ENCODE results near the gene ZFYVE16. TPM values are rescaled to one million over a fixed set of nuclear protein-coding genes. Genes with fewer than 3 reads are reported as not detected.

ZFYVE16 gene
- total RNA-seq, 2 donors from 2014 or later, result 8.4 to 9.2 TPM

- DNase-seq (no peak), ATAC-seq (no peak)
- H3K9me3 ChIP-seq (ENCODE audit: control insufficient read depth, low read length, poor library complexity, severe bottlenecking), result no peaks in the 10 kb centered on the region
- H3K4me1 Mint-ChIP-seq, result peaks cover 2% of the 10 kb centered on the region
- no peak overlapping the region for H3K27ac Mint-ChIP-seq
- H3K27me3 Mint-ChIP-seq, result peaks cover 8% of the 10 kb centered on the region
- H3K4me3 Mint-ChIP-seq, result no peak overlapping the region
- peaks cover 2% of the 10 kb centered on the region for H3K36me3 Mint-ChIP-seq (ENCODE audit: low read depth)
Observed at GRCh38 chr5:80509362-80509761, 101.5 kb downstream of the ZFYVE16 start.

GRCh38 chr5:80516826-80517225, 109.0 kb downstream of the ZFYVE16 start:
- H3K4me1 Mint-ChIP-seq, result no peaks in the 10 kb centered on the region
- H3K4me3 Mint-ChIP-seq, result no peak overlapping the region
- DNase-seq (no peak), ATAC-seq (no peak)
- H3K9me3 ChIP-seq (ENCODE audit: control insufficient read depth, low read length, poor library complexity, severe bottlenecking), result no peaks in the 10 kb centered on the region
- H3K27ac Mint-ChIP-seq, result no peak overlapping the region
- H3K36me3 Mint-ChIP-seq (ENCODE audit: low read depth), result peaks cover under 1% of the 10 kb centered on the region
- peaks cover 4% of the 10 kb centered on the region for H3K27me3 Mint-ChIP-seq

Other genes starting within 250 kb of the ZFYVE16 start
- 100 to 1,000 TPM; 118 to 119 TPM for gene SERINC5, start 152.0 kb upstream of the ZFYVE16 start, total RNA-seq
- not detected for gene SPZ1, start 88.1 kb upstream of the ZFYVE16 start, total RNA-seq
- gene FAM151B, start 80.0 kb downstream of the ZFYVE16 start, total RNA-seq, result under 1 TPM in 1 of 2 donors, not detected in 1; 0.32 TPM
- not detected for gene ANKRD34B, start 162.2 kb downstream of the ZFYVE16 start, total RNA-seq
- 10 to 100 TPM; 12.6 to 17.2 TPM for gene MSH3, start 246.6 kb downstream of the ZFYVE16 start, total RNA-seq
- gene DHFR, start 246.9 kb downstream of the ZFYVE16 start, total RNA-seq, result 1 to 10 TPM; 5.7 to 8.3 TPM

Measured in T-helper 17 cell (primary cell).